GM18499 (cell line): ENCODE measurements around the gene TXNRD2.

Source experiments
- ATAC-seq: cut with Tn5 transposase; IDR thresholded peaks from one replicate; pipeline ENCODE4 v1.9.1; 2021; ENCODE audit warnings: moderate number of reproducible peaks; ENCODE audit not compliant: insufficient read depth, unreplicated experiment

The TXNRD2 gene

GRCh38 chr22:19871023-19871844 is 70.4 kb downstream of the TXNRD2 start:
- no peak for ATAC-seq

DNA sequence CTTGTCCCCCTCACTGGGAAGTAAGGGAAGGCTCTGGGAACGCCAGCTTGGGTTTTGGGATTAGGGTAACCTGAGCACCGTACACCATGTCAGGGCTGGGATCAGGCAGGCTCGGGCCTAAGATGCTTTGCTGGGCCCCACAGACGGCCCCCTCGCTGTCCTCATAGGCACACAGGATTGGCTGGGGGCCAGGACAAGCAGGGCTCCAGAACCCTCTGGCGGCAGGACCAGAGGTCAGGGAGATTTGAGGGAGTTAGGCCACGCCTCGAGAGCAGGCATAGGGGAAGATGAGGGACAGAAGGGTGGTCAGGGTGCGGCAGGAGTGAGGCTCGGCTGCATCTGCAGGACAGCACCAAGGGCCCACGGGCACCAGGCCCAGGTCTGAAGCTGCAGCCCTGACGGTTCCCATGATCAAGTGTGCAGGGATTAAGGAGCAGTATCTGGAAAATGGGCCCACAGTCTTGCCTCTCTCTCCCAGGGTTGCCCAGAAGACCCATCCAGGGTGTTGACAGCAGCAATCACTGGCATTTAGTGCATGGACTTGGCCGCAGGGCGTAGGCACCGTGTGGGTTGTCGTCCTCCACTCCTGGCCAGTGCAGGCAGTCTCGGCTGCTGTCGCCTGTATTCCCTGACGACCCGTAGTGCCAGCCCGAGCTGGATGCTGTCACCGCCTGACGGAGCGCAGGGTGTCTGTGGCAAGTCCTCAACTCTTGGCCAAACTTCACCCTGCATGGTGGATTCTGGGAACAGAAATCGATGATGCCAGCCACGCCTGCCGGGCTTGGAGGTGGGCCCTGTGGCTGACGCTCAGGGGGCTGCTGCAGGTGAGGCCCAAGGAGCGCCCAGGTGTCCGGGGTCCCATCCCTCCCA is 71.2 kb downstream of the TXNRD2 start:
- no peak for ATAC-seq

DNA sequence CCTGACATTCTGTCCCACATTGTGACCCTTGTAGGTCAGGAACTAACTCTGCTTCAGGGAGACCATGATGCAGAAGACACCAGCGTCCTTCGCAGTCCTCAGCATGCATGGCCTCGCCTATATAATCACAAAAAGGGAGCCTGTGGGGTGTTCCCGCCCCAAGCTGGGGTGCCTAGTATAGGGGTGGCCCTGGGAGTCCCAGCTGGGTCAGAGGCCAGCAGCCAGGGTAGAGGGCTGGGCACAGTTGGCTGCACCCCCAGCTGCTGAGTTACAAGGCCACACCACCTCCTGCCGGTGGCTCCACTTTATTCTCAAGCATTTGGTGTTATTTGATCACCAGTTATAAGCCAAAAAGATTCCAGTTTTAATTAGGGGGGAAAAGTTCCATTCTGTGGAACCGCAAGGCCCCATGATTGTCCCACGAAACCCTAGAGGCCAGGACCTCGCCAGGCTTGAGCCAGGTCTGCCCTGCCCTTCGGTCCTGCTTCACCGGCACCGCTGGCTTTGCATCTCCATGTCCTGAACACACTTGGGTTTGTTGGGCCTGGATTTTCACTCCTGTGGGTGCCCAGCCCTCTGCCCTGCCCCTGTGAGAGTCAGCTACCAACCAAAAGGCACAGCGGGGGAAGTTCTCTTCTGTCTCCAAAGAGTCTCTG is 72.0 kb downstream of the TXNRD2 start:
- no peak for ATAC-seq

DNA sequence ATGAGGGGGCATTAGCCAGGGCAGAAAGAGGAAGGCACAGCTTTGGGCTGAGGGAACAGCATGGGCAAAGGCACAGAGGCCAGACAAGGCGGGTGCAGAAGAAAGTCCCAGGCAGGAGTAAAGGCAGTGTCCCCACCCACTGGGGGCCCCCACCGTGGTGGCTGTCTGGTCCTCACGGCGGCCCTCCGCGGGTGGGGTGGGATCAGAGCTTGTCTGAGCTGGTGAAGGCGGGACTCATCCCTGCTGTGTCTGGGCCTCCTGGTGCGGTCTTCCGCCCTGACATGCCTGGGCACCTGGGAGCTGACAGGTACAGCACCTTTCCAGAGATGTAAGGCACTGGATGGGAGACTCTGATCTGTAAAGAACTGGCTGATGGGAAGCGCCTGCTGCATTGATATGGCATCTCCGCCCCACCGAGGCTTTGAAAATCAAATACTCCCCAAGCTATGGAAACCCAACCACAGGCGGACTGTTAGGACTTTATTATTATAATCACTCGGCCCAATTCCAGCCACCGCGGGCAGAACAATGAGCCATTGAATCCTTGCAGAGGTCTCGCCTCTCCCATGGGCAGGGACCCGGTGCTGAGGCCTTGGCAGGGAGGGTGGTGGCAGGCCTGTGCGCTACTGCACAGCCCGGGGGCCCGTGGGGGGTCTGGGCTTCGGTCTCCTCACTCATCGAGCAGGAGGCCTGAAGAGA is 72.7 kb downstream of the TXNRD2 start:
- ATAC-seq = no peak

DNA sequence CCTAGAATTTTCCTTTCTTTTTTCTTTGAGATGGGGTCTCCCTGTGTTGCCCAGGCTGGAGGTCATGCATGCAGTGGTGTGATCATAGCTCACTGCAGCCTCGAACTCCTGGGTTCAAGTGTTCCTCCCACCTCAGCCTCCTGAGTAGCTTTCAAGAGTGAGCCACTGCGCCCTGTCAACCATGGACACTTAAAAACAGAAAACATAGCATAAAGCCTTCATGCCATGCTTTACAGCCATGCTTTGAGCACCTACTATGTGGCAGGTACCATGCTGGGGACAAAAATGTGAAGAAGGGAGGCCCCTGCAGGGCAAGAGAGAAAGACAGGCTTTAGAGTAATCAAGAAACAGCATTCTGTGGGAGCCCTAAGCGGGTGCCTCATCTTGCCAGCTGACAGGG is 73.3 kb downstream of the TXNRD2 start:
- ATAC-seq = no peak

DNA sequence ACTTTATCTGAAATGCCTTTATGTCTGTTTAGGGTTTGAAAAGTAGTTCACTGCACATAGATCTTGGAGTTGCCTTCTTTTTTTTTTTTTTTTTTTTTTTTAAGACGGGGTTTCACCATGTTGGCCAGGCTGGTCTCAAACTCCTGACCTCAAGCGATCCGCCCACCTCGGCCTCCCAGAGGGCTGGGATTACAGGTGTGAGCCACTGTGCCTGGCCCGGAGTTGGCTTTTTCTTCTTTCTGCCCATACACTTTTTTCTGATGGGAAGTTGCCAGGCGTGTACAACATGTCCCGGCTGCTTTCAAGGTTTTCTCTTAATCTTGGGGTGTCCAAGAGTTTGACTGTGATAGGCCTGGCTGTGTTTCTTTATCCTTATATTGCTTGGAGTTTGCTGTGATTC is 74.0 kb downstream of the TXNRD2 start:
- ATAC-seq = no peak

DNA sequence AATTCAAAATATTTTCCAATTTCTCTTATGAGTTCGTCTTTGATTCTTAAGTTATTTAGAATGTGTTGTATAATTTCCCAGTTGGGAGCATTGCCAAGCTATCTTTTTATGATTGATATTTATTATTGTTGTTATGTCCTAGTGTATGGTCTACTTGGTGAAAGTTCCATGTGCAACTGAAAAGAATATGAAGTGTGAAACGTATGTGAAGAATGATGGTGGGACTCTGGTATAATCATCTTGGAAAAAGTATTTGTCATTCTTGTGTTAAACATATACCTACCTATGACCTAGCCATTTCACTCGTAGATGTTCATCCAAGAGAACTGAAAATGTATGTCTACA is 75.0 kb downstream of the TXNRD2 start:
- ATAC-seq = no peak

DNA sequence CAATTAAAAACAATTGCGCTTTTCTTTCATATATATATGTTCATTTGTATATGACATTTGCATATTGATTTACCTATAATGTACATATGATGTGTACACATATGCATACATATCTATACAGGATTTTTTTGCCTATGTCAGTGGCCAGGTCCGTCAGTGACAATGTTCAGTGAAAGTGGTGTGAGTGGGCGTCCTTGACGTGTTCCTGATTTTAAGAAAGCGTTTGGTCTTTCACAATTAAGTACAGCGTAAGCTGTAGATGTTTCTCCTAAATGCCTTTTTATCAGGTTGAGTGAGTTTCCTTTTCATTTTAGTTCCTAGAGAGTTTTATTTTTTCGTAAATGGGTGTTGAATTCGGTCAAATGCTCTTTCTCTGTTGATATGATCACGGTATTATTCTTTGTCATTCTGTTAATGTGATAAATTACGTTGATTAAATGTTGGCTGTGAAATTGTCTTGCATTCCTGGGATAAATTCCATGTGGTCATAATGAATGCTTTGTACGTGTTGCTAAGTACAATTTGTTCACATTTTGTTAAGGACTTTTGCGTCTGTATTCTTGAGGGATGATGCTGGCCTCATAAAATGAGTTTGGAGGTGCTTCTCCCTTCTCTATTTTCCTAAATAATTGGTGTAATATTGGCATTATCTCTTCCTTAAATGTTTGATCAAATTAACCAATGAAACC is 76.3 kb downstream of the TXNRD2 start:
- no peak for ATAC-seq

DNA sequence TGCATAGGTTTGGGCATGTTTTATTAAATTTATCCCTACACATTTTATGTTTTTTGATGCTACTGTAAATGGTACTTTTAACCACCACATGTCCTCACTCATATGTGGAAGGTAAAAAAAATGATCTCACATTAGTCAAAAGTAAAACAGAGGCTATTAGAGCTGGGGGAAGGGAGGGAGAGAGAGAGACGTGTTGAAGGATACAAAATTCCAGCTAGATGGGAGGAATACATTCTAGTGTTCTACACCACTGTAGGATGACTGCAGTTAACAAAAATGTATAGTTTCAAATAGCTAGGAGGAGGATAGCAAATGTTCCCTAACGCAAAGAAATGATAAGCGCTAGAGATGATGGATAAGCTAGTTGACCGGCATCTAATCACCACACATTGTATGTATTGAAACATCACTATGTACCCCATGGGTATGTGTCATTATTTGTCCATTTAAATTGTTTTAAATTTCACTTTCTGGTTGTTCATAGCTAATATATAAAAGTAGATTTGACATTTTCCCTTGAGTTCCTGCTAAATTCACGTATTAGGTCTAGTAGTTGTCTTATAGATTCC is 77.0 kb downstream of the TXNRD2 start:
- no peak for ATAC-seq

DNA sequence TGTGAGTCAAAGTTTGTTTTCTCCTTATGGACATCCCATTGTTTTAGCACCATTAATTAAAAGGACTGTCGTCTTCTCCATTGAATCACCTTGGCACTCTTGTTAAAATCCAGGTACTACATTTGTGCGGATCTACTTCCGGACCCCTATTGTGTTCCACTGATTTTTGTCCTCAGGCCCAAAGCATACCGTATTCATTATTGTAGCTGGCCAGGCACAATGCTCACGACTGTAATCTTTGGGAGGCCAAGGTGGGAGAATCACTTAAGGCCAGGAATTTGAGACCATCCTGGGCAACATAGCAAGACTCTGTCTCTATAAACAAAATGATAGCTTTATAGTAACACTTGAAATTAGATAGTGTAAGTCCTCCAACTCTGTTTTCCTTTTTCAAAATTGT is 78.0 kb downstream of the TXNRD2 start:
- ATAC-seq = no peak

DNA sequence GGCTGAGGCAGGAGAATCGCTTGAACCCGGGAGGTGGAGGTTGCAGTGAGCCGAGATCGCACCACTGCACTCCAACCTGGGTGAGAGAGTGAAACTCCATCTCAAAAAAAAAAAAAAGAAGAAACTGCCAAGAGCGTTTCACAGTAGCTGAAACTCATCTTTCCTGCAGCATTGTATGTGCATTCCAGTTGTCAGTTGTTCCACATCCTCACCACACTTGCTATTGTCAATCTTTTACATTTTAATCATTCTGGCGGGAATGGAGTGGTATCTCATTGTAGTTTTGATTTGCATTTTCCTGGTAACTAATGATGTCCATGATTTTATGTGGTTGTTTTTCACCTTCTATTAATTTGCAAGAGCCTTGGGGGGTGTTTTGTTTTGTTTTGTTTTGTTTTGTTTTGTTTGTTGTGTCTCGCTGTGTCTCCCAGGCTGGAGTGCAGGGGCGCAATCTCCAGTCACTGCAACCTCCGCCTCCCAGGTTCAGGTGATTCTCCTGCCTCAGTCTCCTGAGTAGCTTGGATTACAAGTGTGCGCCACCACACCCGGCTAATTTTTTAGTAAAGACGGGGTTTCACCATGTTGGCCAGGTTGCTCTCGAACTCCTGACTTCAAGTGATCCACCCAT is 78.9 kb downstream of the TXNRD2 start:
- ATAC-seq = no peak

DNA sequence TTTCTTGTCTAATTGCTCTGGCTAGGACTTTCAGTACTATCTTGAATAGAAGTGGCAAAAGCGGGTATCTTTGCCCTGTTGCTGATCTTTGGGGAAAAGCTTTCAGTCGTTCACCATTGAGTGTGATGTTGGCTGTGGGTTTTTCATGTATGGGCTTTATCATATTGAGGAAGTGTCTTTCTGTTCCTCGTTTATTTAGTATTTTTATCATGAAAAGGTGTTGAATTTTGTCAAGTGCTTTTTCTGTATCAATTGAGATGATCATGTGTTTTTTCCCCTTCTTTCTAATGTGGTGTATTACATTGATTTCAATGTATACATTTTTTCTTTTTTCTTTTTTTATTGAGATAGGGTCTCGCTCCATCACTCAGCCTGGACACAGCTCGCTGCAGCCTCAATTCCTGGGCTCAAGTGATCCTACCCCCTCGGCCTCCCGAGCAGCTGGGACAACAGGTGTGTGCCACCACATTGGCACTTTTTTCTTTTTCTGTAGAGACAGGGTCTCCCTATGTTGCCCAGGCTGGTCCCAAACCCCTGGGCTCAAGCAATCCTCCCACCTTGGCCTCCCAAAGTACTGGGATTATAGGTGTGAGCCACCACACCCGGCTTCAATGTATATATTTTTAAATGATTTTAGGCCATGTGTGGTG is 81.6 kb downstream of the TXNRD2 start:
- no peak for ATAC-seq

GRCh38 chr22:19857382-19857781 is 84.2 kb downstream of the TXNRD2 start:
- no peak for ATAC-seq

GRCh38 chr22:19855504-19856409 is 85.9 kb downstream of the TXNRD2 start:
- ATAC-seq = peak; percentile 26

DNA sequence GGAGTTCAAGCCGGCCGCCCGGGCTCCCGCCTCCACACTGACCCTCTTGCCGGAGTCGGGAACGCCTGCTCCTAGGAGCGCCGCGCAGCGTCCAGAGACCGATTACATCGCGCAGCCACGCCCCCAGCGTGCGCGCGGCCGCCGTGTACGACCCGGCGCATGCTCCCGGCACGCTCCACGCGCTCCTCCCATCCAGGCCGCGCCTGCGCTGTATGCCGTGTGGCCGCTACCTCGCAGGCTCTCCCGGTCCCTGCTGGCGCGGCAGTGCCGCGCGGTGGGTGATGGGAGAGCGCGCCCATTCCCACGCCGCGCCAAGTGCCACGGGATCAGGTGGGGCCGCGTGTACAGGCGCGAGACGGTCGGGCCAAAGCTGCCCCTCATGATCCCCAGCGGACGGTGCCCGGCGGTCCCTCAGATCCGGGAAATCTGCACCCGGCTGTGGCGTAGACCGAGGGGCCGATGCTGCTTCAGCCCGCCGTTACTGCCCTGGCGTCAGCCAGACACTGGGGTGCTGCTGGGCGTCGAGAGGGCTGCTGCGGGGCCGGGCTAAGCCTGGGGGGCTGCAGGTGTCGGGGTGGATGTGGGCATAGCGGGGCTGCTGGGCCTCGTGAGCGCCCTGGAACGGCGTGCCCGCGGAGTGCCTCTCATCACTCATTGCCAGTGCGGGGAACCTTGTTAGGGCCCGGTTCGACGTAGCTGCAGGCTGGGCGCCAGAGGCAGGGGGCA is 86.7 kb downstream of the TXNRD2 start, which contains the start of the genes GNB1L and RTL10:
Gene GNB1L (minus strand): TSS at position 97 of the 726 bp plus-strand sequence. CDS start 33,519 bp downstream, outside the sequence.
Gene RTL10 (minus strand): TSS at position 97 of the 726 bp plus-strand sequence. CDS start 2,613 bp downstream, outside the sequence.
- peak; percentile 52 for ATAC-seq

- ATAC-seq = no peak
These were observed 87.5 kb downstream of the TXNRD2 start for GRCh38 chr22:19853879-19854777.
